PC-9 (cell line): ENCODE results near the gene CD48. TPM values are rescaled to one million over a fixed set of nuclear protein-coding genes. Genes with fewer than 3 reads are reported as not detected.

ENCODE experiments used
- BruUV-seq: library from RNA; stranded (reverse); fragments of 400-500 nt; replicated peaks from 2 replicates; lab custom pipeline; 2021; lab: Mats Ljungman, UMichigan
- CTCF ChIA-PET: fragments of 300-600 bp; sonication (Branson Sonifier 250); formaldehyde crosslinking; loops from one replicate; lab custom pipeline; 2022; ENCODE audit warnings: antibody characterized with exemption; lab: Charles Lee
- POLR2A ChIA-PET: fragments of 300-600 bp; sonication (Branson Sonifier 250); formaldehyde crosslinking; loops from one replicate; lab custom pipeline; 2022; ENCODE audit warnings: antibody characterized with exemption; ENCODE audit not compliant: unreplicated experiment; lab: Charles Lee
- DNase-seq, 2 experiments: peaks; one replicate each; pipeline versions ENCODE4 v3.0.0 to v3.0.0-alpha.2; 2015 to 2022; ENCODE audit warnings: mixed read lengths in 1 of 2
- H2AFZ ChIP-seq: fragments of 200-600 bp; sonication (generic); 2 replicates; pipeline ENCODE4 v1.8.1; 2017; ENCODE audit warnings: antibody characterized with exemption
- H3F3A ChIP-seq: fragments of 200-600 bp; sonication (generic); 2 replicates; pipeline ENCODE4 v1.8.1; 2017; ENCODE audit warnings: antibody characterized with exemption, mild to moderate bottlenecking, low read depth; ENCODE audit not compliant: insufficient read depth
- H3K27ac ChIP-seq: fragments of 200-600 bp; sonication (generic); 2 replicates; pipeline ENCODE4 v1.6.1; 2016; ENCODE audit warnings: mixed run types
- H3K27me3 ChIP-seq: fragments of 200-600 bp; sonication (generic); 2 replicates; pipeline ENCODE4 v1.6.1; 2016; ENCODE audit warnings: low read depth, mixed run types; ENCODE audit not compliant: insufficient read depth
- H3K36me3 ChIP-seq: fragments of 200-600 bp; sonication (generic); 2 replicates; pipeline ENCODE4 v1.6.1; 2016; ENCODE audit warnings: low read depth, mixed run types
- H3K4me1 ChIP-seq: fragments of 200-600 bp; sonication (generic); replicated peaks from 2 replicates; pipeline ENCODE4 v1.6.1; 2016; ENCODE audit warnings: mixed run types; ENCODE audit not compliant: insufficient read depth
- H3K4me2 ChIP-seq: fragments of 200-600 bp; sonication (generic); 2 replicates; pipeline ENCODE4 v1.6.1; 2017; ENCODE audit warnings: mixed run types
- H3K4me3 ChIP-seq: fragments of 200-600 bp; sonication (generic); 2 replicates; pipeline ENCODE4 v1.6.1; 2016; ENCODE audit warnings: mixed run types
- H3K79me2 ChIP-seq: fragments of 200-600 bp; sonication (generic); 2 replicates; pipeline ENCODE4 v1.6.1; 2017; ENCODE audit warnings: low read depth, mixed run types
- H3K9me2 ChIP-seq: fragments of 200-600 bp; sonication (generic); 2 replicates; pipeline ENCODE4 v1.8.1; 2017; ENCODE audit warnings: mild to moderate bottlenecking; ENCODE audit not compliant: insufficient read depth
- H3K9me3 ChIP-seq: fragments of 200-600 bp; sonication (generic); 2 replicates; pipeline ENCODE4 v1.8.1; 2016; ENCODE audit warnings: low read depth; ENCODE audit not compliant: insufficient read depth
- H4K20me1 ChIP-seq: fragments of 200-600 bp; sonication (generic); 2 replicates; pipeline ENCODE4 v1.8.1; 2017; ENCODE audit not compliant: insufficient read depth
- CTCF ChIP-seq: fragments of 200-600 bp; sonication (generic); conservative IDR thresholded peaks from 2 replicates; pipeline ENCODE4 v1.6.1; 2017; ENCODE audit warnings: mixed run types, antibody characterized with exemption, mild to moderate bottlenecking, moderate library complexity
- EZH2 ChIP-seq: fragments of 200-600 bp; sonication (generic); IDR thresholded peaks from 2 replicates; pipeline ENCODE4 v1.8.0; 2017; ENCODE audit warnings: antibody characterized with exemption, low read depth
- intact Hi-C: fragments of 100-400 bp; cut with micrococcal nuclease; formaldehyde crosslinking; loops from one replicate; pipeline ENCODE4 v1.10.0; 2022; ENCODE audit not compliant: unreplicated experiment
- total RNA-seq: library from RNA; stranded (reverse); gene quantifications from 2 replicates; pipeline ENCODE4 v1.2.3, GENCODE V29; 2021

Gene CD48
- total RNA-seq, 1 experiment from 2014 or later = not detected

- intact Hi-C loops = no loop called here
- H3K4me2 ChIP-seq = no peak overlapping the region
- BruUV-seq = no TSS peak
- H4K20me1 ChIP-seq = no peaks in the 10 kb centered on the region
- POLR2A ChIA-PET = no interaction called here
- H3K9me3 ChIP-seq = no peaks in the 10 kb centered on the region
- H3F3A ChIP-seq = no peaks in the 10 kb centered on the region
- no peaks in the 10 kb centered on the region; the same call in 1 of the 2 replicates for H3K9me2 ChIP-seq
- no peak overlapping the region for H2AFZ ChIP-seq
- CTCF ChIA-PET = no interaction called here
- no peak overlapping the region for H3K4me3 ChIP-seq
- H3K27ac ChIP-seq = no peak overlapping the region
- H3K79me2 ChIP-seq = no peaks in the 10 kb centered on the region
- TF ChIP-seq EZH2 (no peak), CTCF (no peak)
- DNase-seq = no peak
- H3K36me3 ChIP-seq = no peaks in the 10 kb centered on the region
- H3K27me3 ChIP-seq = peaks cover 58% of the 10 kb centered on the region
- no peaks in the 10 kb centered on the region for H3K4me1 ChIP-seq
These were observed 64.3 kb downstream of the CD48 start for GRCh38 chr1:160647329-160647720.

GRCh38 chr1:160646711-160647328, 64.8 kb downstream of the CD48 start, which contains the start of gene SLAMF1:
Gene SLAMF1 (minus strand): TSS chr1:160647044. CDS start chr1:160646945, 99 bp downstream.
- POLR2A ChIA-PET = no interaction called here
- Histone ChIP-seq H3K9me3 (no peaks in the 10 kb centered on the region), H4K20me1 (no peaks in the 10 kb centered on the region), H3K27me3 (peaks cover 54% of the 10 kb centered on the region), H3F3A (no peaks in the 10 kb centered on the region), H3K36me3 (no peaks in the 10 kb centered on the region), H3K4me1 (no peaks in the 10 kb centered on the region), H3K9me2 (no peaks in the 10 kb centered on the region; the same call in 1 of the 2 replicates), H3K4me3 (no peak within 1 kb of the TSS), H3K27ac (no peak within 1 kb of the TSS), H3K4me2 (no peak within 1 kb of the TSS), H2AFZ (no peak within 1 kb of the TSS), H3K79me2 (no peaks in the 10 kb centered on the region)
- DNase-seq = no peak
- intact Hi-C loops = no loop called here
- TF ChIP-seq EZH2 = no peak
- TF ChIP-seq CTCF = no peak
- no TSS peak for BruUV-seq
- CTCF ChIA-PET = no interaction called here

- Histone ChIP-seq H3K4me2 (no peak overlapping the region), H3K27me3 (peaks cover 48% of the 10 kb centered on the region), H3K36me3 (no peaks in the 10 kb centered on the region), H4K20me1 (no peaks in the 10 kb centered on the region), H3F3A (no peaks in the 10 kb centered on the region), H3K79me2 (no peaks in the 10 kb centered on the region), H3K27ac (no peak overlapping the region), H3K4me3 (no peak overlapping the region), H3K9me2 (no peaks in the 10 kb centered on the region; the same call in 1 of the 2 replicates), H3K9me3 (no peaks in the 10 kb centered on the region), H2AFZ (no peak overlapping the region), H3K4me1 (no peaks in the 10 kb centered on the region)
- TF ChIP-seq EZH2 = no peak
- TF ChIP-seq CTCF = no peak
- no peak for DNase-seq
- ChIA-PET CTCF (no interaction called here), POLR2A (no interaction called here)
- no TSS peak for BruUV-seq
- intact Hi-C loops = no loop called here
These were observed 65.4 kb downstream of the CD48 start for GRCh38 chr1:160646180-160646579.
